ENCODE data around the gene SRSF4. TPM values are rescaled to one million over a fixed set of nuclear protein-coding genes. Genes with fewer than 3 reads are reported as not detected.

Gene SRSF4
- polyA plus RNA-seq, 1 of the 3 experiments (the other 2 are of a cell fraction), result 62.6 TPM

- H3K9ac ChIP-seq, result no peak overlapping the region
- CTCF ChIA-PET, result interaction anchor here (0.9 to 1.7 kb wide), 2 partner anchors 30 to 883 kb away, joined by 3 read pairs; no protein-coding TSS in a partner anchor
These were observed 45.8 kb upstream of the SRSF4 start for GRCh38 chr1:29227511-29227910.

GRCh38 chr1:29225361-29225760, 43.7 kb upstream of the SRSF4 start:
- Histone ChIP-seq H3K27me3 (ENCODE audit: insufficient read depth) (no peaks in the 10 kb centered on the region), H3K4me2 (no peak overlapping the region), H2AFZ (ENCODE audit: low read depth) (no peak overlapping the region), H3K9me2 (no peaks in the 10 kb centered on the region), H4K20me1 (ENCODE audit: insufficient read depth) (no peaks in the 10 kb centered on the region), H3K27ac (ENCODE audit: low read depth in 2 of 2, low read length in 1 of 2) (no peak overlapping the region), H3K36me3 (replicated peaks in 1 of 2; ENCODE audit: control insufficient read depth in 1 of 2, insufficient read depth in 2 of 2, low read length in 1 of 2) (peaks cover 0 to 3% of the 10 kb centered on the region in 2 experiments), H3K79me2 (ENCODE audit: insufficient read depth) (peaks cover 30% of the 10 kb centered on the region), H3K4me1 (ENCODE audit: control insufficient read depth in 1 of 2, insufficient read depth in 2 of 2, low read depth in 1 of 2, low read length in 1 of 2) (peaks cover 7 to 9% of the 10 kb centered on the region in 2 experiments; a peak in 3 of 4 replicates), H3K9ac (no peak overlapping the region), H3K4me3 (ENCODE audit: low read depth in 2 of 2, low read length in 1 of 2) (no peak overlapping the region), H3F3A (replicated peaks; ENCODE audit: insufficient read depth) (no peaks in the 10 kb centered on the region), H3K9me3 (no peaks in the 10 kb centered on the region)
- POLR2A ChIA-PET, result no interaction called here
- DNase-seq, result no peak
- CTCF ChIA-PET, result interaction anchor here (1.2 kb wide), 1 partner anchor 348 kb away, joined by 5 read pairs; no protein-coding TSS in a partner anchor
- 92% methylated on average over 2 of the region's 4 CpGs for WGBS (ENCODE audit: low lambda C conversion rate)
- TF ChIP-seq RFX5 (IDR thresholded peaks at IDR 0.05; ENCODE audit: low read length) (no peak), FOXJ3 (CRISPR knock-in tag; IDR thresholded peaks at IDR 0.05) (no peak), GABPA (IDR thresholded peaks at IDR 0.05; ENCODE audit: low read depth) (no peak), FOSL2 (IDR thresholded peaks at IDR 0.05; ENCODE audit: borderline replicate concordance, low read depth) (no peak), USF2 (IDR thresholded peaks at IDR 0.05; ENCODE audit: borderline replicate concordance, low read depth, low read length) (no peak), REST (IDR thresholded peaks at IDR 0.05; ENCODE audit: low read depth, low read length) (no peak), CTCF (IDR thresholded peaks at IDR 0.05) (no peak), ZBTB33 (IDR thresholded peaks at IDR 0.05; ENCODE audit: borderline replicate concordance, low read depth) (no peak), ELF1 (IDR thresholded peaks at IDR 0.05) (no peak)

More at GRCh38 chr1:29227511-29227910, 45.8 kb upstream of the SRSF4 start:
- Histone ChIP-seq H3K27me3 (ENCODE audit: insufficient read depth) (no peaks in the 10 kb centered on the region), H3K36me3 (replicated peaks in 1 of 2; ENCODE audit: control insufficient read depth in 1 of 2, insufficient read depth in 2 of 2, low read length in 1 of 2) (no peaks in the 10 kb centered on the region), H3K79me2 (ENCODE audit: insufficient read depth) (peaks cover 33% of the 10 kb centered on the region), H3K4me2 (no peak overlapping the region), H3K9me2 (no peaks in the 10 kb centered on the region), H4K20me1 (ENCODE audit: insufficient read depth) (no peaks in the 10 kb centered on the region), H3K27ac (ENCODE audit: low read depth in 2 of 2, low read length in 1 of 2) (no peak overlapping the region), H3F3A (replicated peaks; ENCODE audit: insufficient read depth) (no peaks in the 10 kb centered on the region), H3K4me1 (ENCODE audit: control insufficient read depth in 1 of 2, insufficient read depth in 2 of 2, low read depth in 1 of 2, low read length in 1 of 2) (peaks cover 11 to 13% of the 10 kb centered on the region in 2 experiments; a peak in 3 of 4 replicates), H3K4me3 (ENCODE audit: low read depth in 2 of 2, low read length in 1 of 2) (no peak overlapping the region), H3K9me3 (no peaks in the 10 kb centered on the region), H2AFZ (ENCODE audit: low read depth) (no peak overlapping the region)
- POLR2A ChIA-PET, result no interaction called here
- no peak for DNase-seq
- TF ChIP-seq MEF2A (IDR thresholded peaks at IDR 0.05; ENCODE audit: borderline replicate concordance, low read depth), result no peak
- WGBS (ENCODE audit: low lambda C conversion rate), result 97% methylated on average over 5 of the region's 5 CpGs

All from SK-N-SH (cell line).